Measurements from ENCODE around the gene DEFB112. TPM values are rescaled to one million over a fixed set of nuclear protein-coding genes. Genes with fewer than 3 reads are reported as not detected.

The DEFB112 gene, protein sequence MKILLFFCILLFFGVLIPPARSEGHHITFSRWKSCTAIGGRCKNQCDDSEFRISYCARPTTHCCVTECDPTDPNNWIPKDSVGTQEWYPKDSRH
- total RNA-seq = not detected

- TF ChIP-seq CTCF (IDR thresholded peaks at IDR 0.05) = no peak
- no peak for TF ChIP-seq POLR2A (IDR thresholded peaks at IDR 0.05)
- 71 to 84% methylated on average over 1 of the region's 1 CpG for WGBS, 2 donors
- no peak for DNase-seq (ENCODE audit: low spot score in 2 of 2)
- intact Hi-C loops (cut with DNase I; ENCODE audit: low total_unique reads) = no loop called here
- H3K4me3 ChIP-seq (ENCODE audit: low read depth, poor library complexity, severe bottlenecking) = no peak within 1 kb of the TSS
Observed at GRCh38 chr6:50049829-50050228, at the start of gene DEFB112. Gene DEFB112, minus strand, starts transcription at chr6:50049929. Its CDS starts 60 bp downstream, at chr6:50049869.

- 38 to 46% methylated on average over 2 of the region's 2 CpGs for WGBS, 2 donors
- TF ChIP-seq CTCF (IDR thresholded peaks at IDR 0.05) = no peak
- TF ChIP-seq POLR2A (IDR thresholded peaks at IDR 0.05) = no peak
- intact Hi-C loops (cut with DNase I; ENCODE audit: low total_unique reads) = no loop called here
Observed at GRCh38 chr6:50098641-50098993, 48.9 kb upstream of the DEFB112 start.

DNA sequence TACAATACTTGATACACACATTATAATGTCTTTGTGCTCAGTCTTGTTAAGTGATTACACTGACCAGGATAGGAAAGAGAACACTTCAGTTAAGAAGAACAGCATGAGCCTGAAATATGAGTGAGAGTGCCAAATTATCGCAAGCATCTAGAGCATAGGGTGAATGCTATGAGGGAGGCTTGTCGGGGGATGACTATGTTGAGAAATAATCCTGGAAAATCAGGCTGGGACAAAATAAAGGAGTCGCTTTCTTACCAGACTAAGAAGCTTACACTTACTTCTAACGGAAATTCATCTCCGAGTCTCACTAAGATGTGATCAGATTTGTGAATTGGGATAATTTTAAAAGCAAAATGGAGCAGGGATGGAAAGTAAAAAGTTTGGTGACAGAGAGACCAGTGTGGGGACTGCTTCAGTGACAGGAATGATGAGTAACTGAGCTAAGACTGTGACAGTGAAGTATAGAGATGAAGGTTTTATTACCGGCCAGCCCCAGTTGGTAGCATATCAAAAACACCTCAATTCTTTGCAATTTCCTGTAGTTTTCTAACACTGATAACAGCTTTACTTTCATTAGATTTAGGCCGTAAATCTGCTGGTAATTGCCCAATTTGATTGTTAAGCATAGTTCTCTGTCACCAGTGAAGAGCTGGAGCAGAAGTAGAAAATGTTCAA lies 48.4 kb upstream of the DEFB112 start:
- DNase-seq (ENCODE audit: low spot score in 2 of 2) = no peak
- TF ChIP-seq POLR2A (IDR thresholded peaks at IDR 0.05) (no peak), CTCF (IDR thresholded peaks at IDR 0.05) (no peak)
- 52 to 56% methylated on average over 7 of the region's 7 CpGs for WGBS, 2 donors
- H3K4me3 ChIP-seq (ENCODE audit: low read depth, poor library complexity, severe bottlenecking) = no peak overlapping the region
- intact Hi-C loops (cut with DNase I; ENCODE audit: low total_unique reads) = no loop called here

More at GRCh38 chr6:50098641-50098993, 48.9 kb upstream of the DEFB112 start:
- no peak for DNase-seq (ENCODE audit: low spot score in 2 of 2)
- no peak overlapping the region for H3K4me3 ChIP-seq (ENCODE audit: low read depth, poor library complexity, severe bottlenecking)

DNA sequence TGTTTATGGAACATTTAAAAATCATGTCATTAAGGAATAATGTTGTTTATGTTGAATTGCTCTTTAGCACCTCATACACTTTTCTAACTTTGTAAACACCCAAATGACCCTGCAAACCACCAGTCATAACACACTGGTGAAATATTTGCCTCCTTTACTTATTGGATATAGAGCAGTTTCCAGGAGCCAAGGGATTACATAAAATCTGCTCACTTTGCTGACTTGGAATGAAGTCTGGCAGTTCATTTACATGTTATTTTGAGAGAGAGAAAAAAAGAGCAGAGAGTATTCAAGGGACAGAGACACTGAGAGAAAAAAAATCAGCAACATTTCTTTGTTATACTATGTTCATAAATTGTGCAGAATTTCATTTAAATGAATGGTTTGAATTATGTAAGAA lies 46.6 kb upstream of the DEFB112 start:
- TF ChIP-seq POLR2A (IDR thresholded peaks at IDR 0.05) (no peak), CTCF (IDR thresholded peaks at IDR 0.05) (no peak)
- intact Hi-C loops (cut with DNase I; ENCODE audit: low total_unique reads) = no loop called here
- no peak for DNase-seq (ENCODE audit: low spot score in 2 of 2)
- no peak overlapping the region for H3K4me3 ChIP-seq (ENCODE audit: low read depth, poor library complexity, severe bottlenecking)

DNA sequence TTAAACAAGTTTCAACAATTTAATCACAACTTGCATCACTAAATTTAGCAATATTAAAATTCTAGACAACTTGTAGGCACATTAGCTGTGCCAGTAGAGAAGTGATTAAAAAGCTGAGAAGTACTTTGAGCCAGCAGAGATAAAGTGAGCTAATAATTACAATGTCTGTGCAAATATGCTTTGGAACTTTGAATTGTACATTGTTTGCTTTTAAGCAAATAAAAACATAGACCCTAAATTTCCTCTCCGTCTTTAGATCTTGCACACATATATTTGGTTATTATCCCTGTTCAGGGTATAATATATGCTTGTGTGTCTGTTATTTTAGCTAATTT lies 44.2 kb upstream of the DEFB112 start:
- no peak overlapping the region for H3K4me3 ChIP-seq (ENCODE audit: low read depth, poor library complexity, severe bottlenecking)
- 38 to 74% methylated on average over 1 of the region's 1 CpG for WGBS, 2 donors
- intact Hi-C loops (cut with DNase I; ENCODE audit: low total_unique reads) = no loop called here
- DNase-seq (ENCODE audit: low spot score in 2 of 2) = no peak
- no peak for TF ChIP-seq POLR2A (IDR thresholded peaks at IDR 0.05)
- no peak for TF ChIP-seq CTCF (IDR thresholded peaks at IDR 0.05)
